ENCODE data around the gene WDFY2. TPM values are rescaled to one million over a fixed set of nuclear protein-coding genes. Genes with fewer than 3 reads are reported as not detected.

WDFY2 gene
- total and polyA plus RNA-seq, 8 donors: 1.4 to 22.6 (median 10.4) TPM

GRCh38 chr13:51623473-51623872, 39.2 kb downstream of the WDFY2 start:
- Histone ChIP-seq H3K4me3 (no peak overlapping the region), H3K27ac (no peak overlapping the region), H3K36me3 (no peaks in the 10 kb centered on the region), H3K9me3 (no peaks in the 10 kb centered on the region), H3K4me1 (peaks cover 20 to 62% (median 38%) of the 10 kb centered on the region in 4 donors), H3K27me3 (no peaks in the 10 kb centered on the region)
- intact Hi-C loops (cut with DNase I; ENCODE audit: low total_unique reads): no loop called here
- DNase-seq: no peak
- no peak for TF ChIP-seq CTCF (IDR thresholded peaks at IDR 0.05)
- no peak for TF ChIP-seq EP300 (IDR thresholded peaks at IDR 0.05)
- no peak for TF ChIP-seq POLR2A (IDR thresholded peaks at IDR 0.05)
- TF ChIP-seq POLR2AphosphoS5 (IDR thresholded peaks at IDR 0.05): no peak
- WGBS, 5 donors: 48 to 68% (median 55%) methylated on average over 2 of the region's 2 CpGs

GRCh38 chr13:51624207-51624606, 39.9 kb downstream of the WDFY2 start:
- no peaks in the 10 kb centered on the region for H3K9me3 ChIP-seq
- H3K4me1 ChIP-seq: peaks cover 17 to 55% (median 35%) of the 10 kb centered on the region in 4 donors
- H3K27ac ChIP-seq: no peak overlapping the region
- intact Hi-C loops (cut with DNase I; ENCODE audit: low total_unique reads): no loop called here
- no peak for TF ChIP-seq CTCF (IDR thresholded peaks at IDR 0.05)
- TF ChIP-seq POLR2AphosphoS5 (IDR thresholded peaks at IDR 0.05): no peak
- TF ChIP-seq EP300 (IDR thresholded peaks at IDR 0.05): no peak
- TF ChIP-seq POLR2A (IDR thresholded peaks at IDR 0.05): no peak
- DNase-seq: no peak
- no peaks in the 10 kb centered on the region for H3K27me3 ChIP-seq
- H3K36me3 ChIP-seq: no peaks in the 10 kb centered on the region
- H3K4me3 ChIP-seq: no peak overlapping the region
- WGBS, 5 donors: 32 to 69% (median 64%) methylated on average over 1 of the region's 1 CpG

- Histone ChIP-seq H3K4me3 (no peak overlapping the region), H3K4me1 (peaks cover 16 to 49% (median 34%) of the 10 kb centered on the region in 4 donors), H3K27me3 (no peaks in the 10 kb centered on the region), H3K36me3 (no peaks in the 10 kb centered on the region), H3K9me3 (no peaks in the 10 kb centered on the region), H3K27ac (peak overlapping the region in 1 of 5 donors; percentile 20)
- no peak for DNase-seq
- intact Hi-C loops (cut with DNase I; ENCODE audit: low total_unique reads): no loop called here
- WGBS, 5 donors: 55 to 79% (median 76%) methylated on average over 3 of the region's 3 CpGs
- TF ChIP-seq CTCF (IDR thresholded peaks at IDR 0.05) (no peak), EP300 (IDR thresholded peaks at IDR 0.05) (no peak), POLR2A (IDR thresholded peaks at IDR 0.05) (no peak), POLR2AphosphoS5 (IDR thresholded peaks at IDR 0.05) (no peak)
Measured at GRCh38 chr13:51624695-51625345, 40.6 kb downstream of the WDFY2 start.

- no peaks in the 10 kb centered on the region for H3K27me3 ChIP-seq
- intact Hi-C loops (cut with DNase I; ENCODE audit: low total_unique reads): no loop called here
- H3K9me3 ChIP-seq: no peaks in the 10 kb centered on the region
- no peaks in the 10 kb centered on the region for H3K36me3 ChIP-seq
- H3K4me1 ChIP-seq: peaks cover 16 to 43% (median 32%) of the 10 kb centered on the region in 4 donors
- TF ChIP-seq EP300 (IDR thresholded peaks at IDR 0.05) (no peak), POLR2AphosphoS5 (IDR thresholded peaks at IDR 0.05) (peak in 1 of 3 donors; percentile 26), CTCF (IDR thresholded peaks at IDR 0.05) (no peak)
- H3K4me3 ChIP-seq: no peak overlapping the region
- WGBS, 5 donors: 48 to 63% (median 50%) methylated on average over 7 of the region's 7 CpGs
- peak overlapping the region in 3 of 5 donors; percentile 20 to 41 (median 20) for H3K27ac ChIP-seq
- DNase-seq: peak; percentile 60 to 63
Measured at GRCh38 chr13:51625555-51626345, 41.5 kb downstream of the WDFY2 start.

Measured in stomach (tissue), 9 donors.